HS-27A (cell line): ENCODE data around the gene ARFGEF2.

Experiments used
- DNase-seq: peaks from one replicate; pipeline ENCODE4 v3.0.0-alpha.2; 2012; ENCODE audit warnings: low read depth, missing footprints

ARFGEF2 gene

DNA sequence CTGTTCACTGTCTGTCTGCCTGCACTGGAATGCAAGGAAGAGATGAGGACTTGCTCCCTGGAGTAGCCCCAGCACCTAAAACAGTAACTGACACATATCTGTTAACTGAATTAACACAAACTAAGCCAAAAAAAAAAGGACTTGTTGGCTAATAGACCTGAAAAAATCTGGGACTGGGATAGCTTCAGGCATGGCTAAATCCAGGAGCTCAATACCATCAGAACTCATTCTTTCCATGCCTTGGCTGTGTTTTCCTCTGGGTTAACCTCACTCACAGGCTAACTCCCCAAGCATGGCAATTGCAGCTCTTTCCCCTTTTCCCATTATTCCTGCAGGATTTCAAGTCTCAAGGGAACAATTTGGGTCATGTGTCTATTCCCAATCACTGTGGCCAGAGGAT lies 21.6 kb upstream of the ARFGEF2 start:
- DNase-seq, result no peak

DNA sequence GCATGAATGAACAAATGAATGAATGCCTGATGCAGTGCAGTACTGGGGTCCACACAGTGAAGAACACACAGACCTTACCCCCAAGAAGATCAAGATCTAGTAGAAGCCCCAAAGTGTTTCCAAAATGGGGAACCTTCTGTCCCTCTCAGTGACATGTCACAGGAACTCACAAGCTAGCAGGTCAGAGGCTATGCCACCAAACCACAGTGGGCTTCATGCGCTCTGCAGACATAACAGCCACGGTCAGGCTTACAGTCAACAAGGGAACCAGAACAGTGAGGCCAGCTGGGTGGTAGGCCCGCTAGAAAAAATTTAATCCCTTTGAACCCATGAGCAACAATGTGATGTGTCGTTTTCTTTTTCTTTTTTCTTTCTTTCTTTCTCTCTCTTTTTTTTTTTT lies 20.2 kb upstream of the ARFGEF2 start:
- DNase-seq, result no peak

- DNase-seq, result no peak
Measured at GRCh38 chr20:48903705-48904104, 17.8 kb upstream of the ARFGEF2 start.

DNA sequence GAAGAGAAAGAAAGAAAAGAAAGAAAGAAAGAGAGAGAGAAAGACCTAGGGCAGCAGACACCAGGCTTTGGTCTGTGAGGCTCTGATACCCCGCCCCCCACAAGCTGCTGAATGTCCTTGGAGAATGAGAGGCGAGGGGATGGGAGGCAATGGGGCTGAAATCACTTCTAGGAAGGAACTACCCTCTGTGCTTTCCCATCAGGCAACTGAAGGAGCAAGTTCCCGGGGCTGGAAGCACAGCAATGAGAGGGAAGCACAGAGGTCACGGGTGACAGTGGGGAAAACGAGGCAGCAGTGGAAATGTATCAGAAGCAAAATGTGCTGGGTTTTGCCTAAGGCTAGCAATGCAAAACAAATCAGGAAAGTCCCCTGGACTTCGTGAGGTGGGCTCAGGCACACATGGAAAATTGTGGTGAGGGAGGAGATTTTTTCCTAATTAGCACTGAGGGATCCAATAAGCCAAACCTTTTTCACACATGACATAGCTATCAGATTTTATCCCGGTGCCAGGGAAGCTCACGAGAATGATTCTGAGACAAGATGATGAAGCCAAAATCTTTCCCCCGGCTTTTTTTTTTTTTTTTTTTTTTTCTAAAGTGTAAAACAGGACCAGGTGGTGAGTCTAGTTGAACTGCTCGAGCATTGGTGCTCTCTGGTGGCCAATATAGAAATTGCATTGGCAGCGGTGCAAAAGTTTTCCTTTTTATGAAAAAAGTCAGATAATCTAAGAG lies 16.8 kb upstream of the ARFGEF2 start:
- DNase-seq, result peak; percentile 39

GRCh38 chr20:48905297-48905647 lies 16.2 kb upstream of the ARFGEF2 start:
- DNase-seq, result no peak

DNA sequence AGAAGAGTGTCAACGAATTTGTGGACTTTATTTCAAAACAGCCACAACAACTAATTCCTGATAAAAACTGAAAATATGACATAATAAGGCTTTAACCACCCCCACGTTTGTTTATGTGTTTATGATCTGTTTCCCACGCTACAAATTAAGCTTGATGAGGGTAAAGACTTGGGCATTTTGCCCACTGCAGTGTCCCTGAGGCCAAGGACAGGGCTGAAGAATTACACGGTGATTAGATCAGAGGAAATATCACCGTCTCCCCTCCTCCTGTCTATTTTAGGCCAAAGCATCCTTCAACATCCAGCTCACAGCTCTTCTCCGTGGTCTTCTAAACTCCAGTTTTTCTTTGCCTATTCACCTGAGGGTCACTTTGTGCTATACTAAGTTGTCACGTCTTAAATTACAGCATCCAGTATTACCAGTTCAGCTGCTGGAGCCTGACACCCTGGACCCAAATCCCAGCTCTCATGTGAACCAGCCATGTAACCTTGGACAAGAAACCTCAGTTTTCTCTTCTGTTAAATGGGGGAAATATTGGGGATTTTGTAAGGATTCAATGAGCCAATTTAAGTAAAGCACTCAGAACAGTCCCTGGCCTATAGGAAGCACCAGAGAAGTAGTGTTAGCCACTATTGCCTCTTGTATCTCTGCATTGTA lies 15.2 kb upstream of the ARFGEF2 start:
- DNase-seq, result no peak

DNA sequence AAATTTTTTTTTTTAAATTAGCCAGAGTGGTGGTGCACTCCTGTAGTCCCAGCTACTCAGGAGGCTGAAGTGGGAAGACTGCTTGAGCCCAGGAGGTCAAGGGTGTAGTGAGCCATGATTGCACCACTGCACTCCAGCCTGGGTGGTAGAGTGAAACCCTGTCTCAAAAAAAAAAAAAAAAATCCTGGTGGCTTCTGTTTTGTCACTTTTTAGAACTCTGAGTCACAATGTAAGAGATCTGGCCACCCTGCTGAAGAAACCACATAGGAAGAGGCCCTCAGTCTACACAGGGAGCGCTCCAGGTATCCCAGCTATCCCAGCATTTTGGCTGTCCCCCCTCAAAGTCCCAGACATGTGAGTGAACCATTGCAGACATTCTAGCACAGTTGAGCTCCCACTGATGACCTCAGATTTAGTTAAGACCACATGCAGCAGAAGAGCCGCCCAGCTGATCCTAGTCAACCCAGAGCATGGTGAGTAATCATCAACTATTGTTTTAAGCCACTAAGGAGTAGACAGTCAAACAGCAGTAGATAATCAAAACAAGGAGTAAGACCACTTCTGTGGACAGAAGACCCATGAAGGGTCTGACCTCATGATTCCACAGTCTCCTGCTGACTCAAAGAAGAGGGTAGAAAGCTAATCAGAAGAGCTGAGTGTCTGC lies 12.7 kb upstream of the ARFGEF2 start:
- no peak for DNase-seq

GRCh38 chr20:48909910-48910309 lies 11.6 kb upstream of the ARFGEF2 start:
- DNase-seq, result no peak

DNA sequence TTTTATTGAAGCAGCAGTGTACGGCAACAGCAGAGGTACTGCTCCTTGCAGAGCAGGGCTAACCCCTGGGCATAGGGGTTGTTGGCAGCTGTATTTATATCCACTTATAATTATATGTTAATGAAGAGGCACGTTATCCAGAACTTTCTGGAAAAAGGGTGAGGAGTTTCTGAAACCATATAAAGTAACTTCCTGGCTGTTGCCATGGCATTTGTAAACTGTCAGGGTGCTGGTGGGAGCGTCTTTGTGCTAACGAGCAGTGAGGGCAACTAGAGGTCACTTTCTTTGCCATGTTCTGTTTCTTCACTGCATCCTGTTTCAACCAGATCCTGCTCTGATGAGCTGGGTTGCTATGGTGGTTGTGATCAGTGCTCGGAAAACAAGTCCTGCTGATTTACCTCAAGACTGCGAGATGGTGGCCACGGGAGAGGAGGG lies 11.1 kb upstream of the ARFGEF2 start:
- no peak for DNase-seq

- DNase-seq, result no peak
Measured at GRCh38 chr20:48912065-48912464, 9.4 kb upstream of the ARFGEF2 start.

GRCh38 chr20:48916699-48917098 lies 4.8 kb upstream of the ARFGEF2 start:
- DNase-seq, result no peak

- no peak for DNase-seq
Measured at GRCh38 chr20:48919336-48919881, 2.1 kb upstream of the ARFGEF2 start.

- DNase-seq, result no peak
Measured at GRCh38 chr20:48919882-48920526, 1.5 kb upstream of the ARFGEF2 start.

DNA sequence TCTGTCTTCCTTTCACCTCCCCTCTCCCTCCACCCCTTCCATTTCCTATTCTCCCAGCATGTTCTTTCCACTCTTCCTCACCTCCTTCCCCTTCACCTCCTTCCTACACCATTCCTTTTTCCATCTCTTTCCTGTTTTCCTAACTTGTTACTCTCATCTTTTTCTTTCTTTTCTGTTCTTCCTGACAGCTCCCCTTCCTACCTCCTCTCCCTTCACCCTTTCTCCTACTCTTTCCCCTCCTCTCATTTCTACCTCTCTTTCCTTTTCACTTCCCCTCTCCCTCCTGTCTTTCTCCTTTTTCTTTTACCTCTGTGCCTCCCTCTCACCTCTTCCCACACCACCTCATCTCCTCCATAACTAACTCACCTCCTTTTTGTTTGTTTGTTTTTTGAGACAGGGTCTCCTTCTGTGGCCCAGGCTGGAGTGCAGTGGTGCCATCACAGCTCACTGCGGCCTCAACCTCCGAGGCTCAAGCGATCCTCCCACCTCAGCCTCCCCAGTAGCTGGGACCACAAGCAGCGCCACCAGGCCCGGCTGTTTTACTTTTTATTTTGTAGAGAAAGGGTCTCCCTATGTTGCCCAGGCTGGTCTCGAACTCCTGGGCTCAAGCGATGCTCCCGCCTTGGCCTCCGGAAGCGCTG lies 864 bp upstream of the ARFGEF2 start:
- DNase-seq, result no peak

- no peak for DNase-seq
Measured at GRCh38 chr20:48921883-48922820, 641 bp downstream of the ARFGEF2 start.

DNA sequence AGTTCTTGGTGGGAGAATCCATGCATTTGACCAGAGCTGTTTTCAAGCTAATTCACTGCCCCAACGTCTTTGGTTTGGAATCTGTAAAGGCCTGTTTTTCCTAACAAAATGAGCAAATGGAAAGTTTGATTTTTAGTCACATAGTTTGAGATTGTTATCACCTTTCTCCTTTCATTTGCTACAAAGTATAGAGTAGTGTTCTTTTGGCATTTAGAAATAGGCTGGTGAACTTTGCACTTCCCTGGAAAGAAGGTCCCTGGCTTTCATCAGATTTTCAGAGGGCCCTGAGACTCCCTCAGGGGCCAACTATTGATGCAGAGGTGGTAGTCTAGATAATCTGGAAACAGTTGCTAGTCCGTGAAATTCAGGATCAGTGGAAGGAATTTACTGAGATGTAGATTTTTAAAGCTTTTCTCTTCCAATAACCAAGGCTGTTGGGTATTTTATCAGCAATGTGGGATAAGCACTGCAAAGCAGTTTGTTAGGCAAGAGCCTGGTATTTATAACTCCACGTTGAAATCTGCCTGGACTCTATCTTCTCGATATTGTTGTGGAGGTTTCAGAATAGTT lies 1.7 kb downstream of the ARFGEF2 start:
- DNase-seq, result no peak

DNA sequence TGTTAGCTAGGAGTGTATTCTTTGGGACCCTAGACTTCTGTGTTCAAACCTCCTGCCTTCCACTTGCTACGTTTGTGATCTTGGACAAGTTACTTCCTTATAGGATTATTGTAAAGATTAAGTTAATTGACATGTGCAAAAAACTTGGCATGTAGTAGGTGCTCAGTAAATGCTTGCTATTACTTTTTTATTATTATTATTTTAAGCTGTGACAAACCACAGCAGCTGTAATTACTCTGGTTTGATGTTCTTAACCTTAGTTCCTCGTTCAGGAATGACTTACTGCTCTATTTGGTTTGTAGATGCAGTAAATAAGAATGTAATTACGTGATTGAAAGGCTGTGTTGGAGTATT lies 3.2 kb downstream of the ARFGEF2 start:
- DNase-seq, result no peak

DNA sequence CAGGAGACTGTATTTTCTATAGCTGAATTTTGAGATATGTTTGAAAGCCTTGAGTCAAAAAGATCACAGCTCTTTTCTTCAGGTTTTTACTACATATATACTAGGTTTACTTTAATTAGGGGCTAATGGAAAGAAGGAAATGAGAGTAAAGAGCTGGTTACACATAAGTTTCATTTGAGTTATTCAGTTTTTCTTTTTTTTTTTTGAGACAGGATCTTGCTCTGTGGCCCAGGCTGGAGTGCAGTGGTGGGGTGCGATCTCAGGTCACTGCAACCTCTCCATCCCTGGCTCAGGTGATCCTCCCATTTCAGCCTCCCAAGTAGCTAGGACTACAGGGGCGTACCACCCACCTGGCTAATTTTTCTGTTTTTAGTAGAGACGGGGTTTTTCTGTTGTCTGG lies 4.8 kb downstream of the ARFGEF2 start:
- no peak for DNase-seq

DNA sequence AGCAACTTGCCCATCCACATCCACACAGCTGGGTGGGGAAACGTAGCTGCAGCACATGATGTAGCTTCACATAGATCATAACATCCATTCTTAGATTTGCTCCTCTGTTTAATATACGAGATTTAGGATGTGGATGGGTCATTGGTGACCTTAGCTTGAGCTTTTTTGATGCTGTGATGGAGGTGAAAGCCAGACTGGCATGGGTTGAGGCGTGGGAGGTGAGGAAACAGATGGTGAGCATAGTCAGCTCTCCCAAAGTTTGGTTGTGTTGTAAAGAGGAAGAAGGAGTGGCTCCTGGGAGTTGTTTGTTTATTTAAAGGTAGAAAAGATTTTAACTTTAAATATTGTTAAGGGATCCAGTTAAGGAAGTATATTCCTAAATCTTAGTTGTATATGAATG lies 5.3 kb downstream of the ARFGEF2 start:
- no peak for DNase-seq

DNA sequence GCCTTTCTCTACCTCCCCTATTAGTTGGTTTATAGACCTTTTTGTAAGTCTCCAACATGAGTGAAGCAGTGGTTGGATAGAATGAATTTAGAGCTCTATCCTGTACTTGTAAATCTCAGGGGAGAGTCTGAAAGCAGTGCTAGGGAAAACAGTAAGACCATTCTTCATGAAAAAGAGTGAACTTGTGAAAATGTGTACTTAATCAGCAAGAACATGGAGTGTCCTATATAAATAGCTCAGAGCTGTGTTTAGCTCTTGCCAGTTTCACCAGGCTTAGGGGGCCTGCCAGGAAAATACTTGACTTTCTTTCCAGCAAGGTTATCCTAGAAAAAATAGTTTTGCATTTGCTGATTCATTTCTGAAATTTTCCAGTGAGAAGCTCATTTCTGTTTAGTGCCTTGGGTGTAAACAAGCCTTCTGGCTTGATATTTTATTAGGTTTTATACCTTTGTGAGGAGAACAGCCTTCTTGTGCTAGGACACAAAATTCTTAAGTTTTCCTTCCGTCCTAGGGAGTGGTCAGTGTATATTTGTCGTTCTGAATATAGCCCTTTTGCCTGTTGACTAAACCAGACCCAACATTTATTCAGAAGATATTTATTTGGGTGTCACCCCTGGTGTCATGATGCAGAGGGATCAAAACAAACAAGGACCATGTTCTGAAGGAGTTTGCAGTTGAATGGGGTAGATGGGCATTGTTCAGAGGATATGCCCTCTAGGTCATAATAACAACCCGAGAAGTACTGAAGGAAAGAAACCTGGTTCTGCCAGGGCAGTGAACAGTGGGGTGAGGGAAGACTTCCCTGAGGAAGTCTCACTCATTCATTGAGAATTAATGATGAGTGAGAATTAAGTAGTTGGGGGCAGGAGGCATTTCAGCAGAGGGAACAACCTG lies 7.6 kb downstream of the ARFGEF2 start:
- DNase-seq, result no peak
